ENCODE measurements around the gene MTM1. TPM values are rescaled to one million over a fixed set of nuclear protein-coding genes. Genes with fewer than 3 reads are reported as not detected.

Gene MTM1
- total RNA-seq, 1 donor from 2014 or later: 11.0 TPM

- Histone ChIP-seq H3K79me2 (ENCODE audit: insufficient read depth, low read length) (no peaks in the 10 kb centered on the region), H4K20me1 (ENCODE audit: insufficient read depth, low read length) (no peaks in the 10 kb centered on the region), H3K36me3 (ENCODE audit: insufficient read depth, low read length) (no peaks in the 10 kb centered on the region), H3K9ac (ENCODE audit: low read length) (no peak overlapping the region), H3K27ac (ENCODE audit: low read depth, low read length) (no peak overlapping the region), H3K4me1 (ENCODE audit: insufficient read depth, low read length) (no peaks in the 10 kb centered on the region), H3K4me3 (ENCODE audit: insufficient read depth, low read depth, low read length) (no peak overlapping the region), H2AFZ (ENCODE audit: low read depth, low read length) (no peak overlapping the region), H3K4me2 (ENCODE audit: low read length) (no peak overlapping the region), H3K27me3 (ENCODE audit: insufficient read depth, low read length) (no peaks in the 10 kb centered on the region), H3K9me3 (ENCODE audit: insufficient read depth, low read depth, low read length) (no peaks in the 10 kb centered on the region)
- Mint-ChIP-seq H3K4me3 (ENCODE audit: unreplicated experiment) (no peak overlapping the region), H3K27ac (ENCODE audit: unreplicated experiment) (no peak overlapping the region), H3K27me3 (ENCODE audit: low read depth, unreplicated experiment) (no peaks in the 10 kb centered on the region), H3K36me3 (ENCODE audit: low read depth, unreplicated experiment) (peaks cover 4% of the 10 kb centered on the region), H3K4me1 (ENCODE audit: low read depth, unreplicated experiment) (peaks cover 3% of the 10 kb centered on the region), H3K9me3 (ENCODE audit: unreplicated experiment) (no peaks in the 10 kb centered on the region)
- DNase-seq (ENCODE audit: low read depth) (no peak), FAIRE-seq (peak; percentile 47)
- TF ChIP-seq CTCF (IDR thresholded peaks at IDR 0.05; ENCODE audit: insufficient read depth, low read depth, low read length): no peak
- no peak for TF ChIP-seq EZH2 (IDR thresholded peaks at IDR 0.05; ENCODE audit: insufficient read depth, low read length)
These were observed 87.4 kb downstream of the MTM1 start for GRCh38 chrX:150655788-150656187.

GRCh38 chrX:150663073-150663472, 94.7 kb downstream of the MTM1 start:
- Mint-ChIP-seq H3K9me3 (ENCODE audit: unreplicated experiment) (no peaks in the 10 kb centered on the region), H3K27me3 (ENCODE audit: low read depth, unreplicated experiment) (no peaks in the 10 kb centered on the region), H3K4me1 (ENCODE audit: low read depth, unreplicated experiment) (no peaks in the 10 kb centered on the region), H3K36me3 (ENCODE audit: low read depth, unreplicated experiment) (peaks cover 13% of the 10 kb centered on the region), H3K4me3 (ENCODE audit: unreplicated experiment) (no peak overlapping the region), H3K27ac (ENCODE audit: unreplicated experiment) (no peak overlapping the region)
- H3K9me3 ChIP-seq (ENCODE audit: insufficient read depth, low read depth, low read length): no peaks in the 10 kb centered on the region
- H3K4me3 ChIP-seq (ENCODE audit: insufficient read depth, low read depth, low read length): no peak overlapping the region
- H4K20me1 ChIP-seq (ENCODE audit: insufficient read depth, low read length): no peaks in the 10 kb centered on the region
- H3K36me3 ChIP-seq (ENCODE audit: insufficient read depth, low read length): no peaks in the 10 kb centered on the region
- H3K4me1 ChIP-seq (ENCODE audit: insufficient read depth, low read length): no peaks in the 10 kb centered on the region
- no peak overlapping the region for H3K9ac ChIP-seq (ENCODE audit: low read length)
- TF ChIP-seq CTCF (IDR thresholded peaks at IDR 0.05; ENCODE audit: insufficient read depth, low read depth, low read length) (no peak), EZH2 (IDR thresholded peaks at IDR 0.05; ENCODE audit: insufficient read depth, low read length) (no peak)
- H2AFZ ChIP-seq (ENCODE audit: low read depth, low read length): no peak overlapping the region
- no peaks in the 10 kb centered on the region for H3K27me3 ChIP-seq (ENCODE audit: insufficient read depth, low read length)
- H3K79me2 ChIP-seq (ENCODE audit: insufficient read depth, low read length): no peaks in the 10 kb centered on the region
- DNase-seq (ENCODE audit: low read depth): no peak
- H3K4me2 ChIP-seq (ENCODE audit: low read length): no peak overlapping the region
- H3K27ac ChIP-seq (ENCODE audit: low read depth, low read length): no peak overlapping the region
- FAIRE-seq: no peak

- Histone ChIP-seq H3K4me3 (ENCODE audit: insufficient read depth, low read depth, low read length) (no peak overlapping the region), H3K9ac (ENCODE audit: low read length) (no peak overlapping the region), H3K36me3 (ENCODE audit: insufficient read depth, low read length) (no peaks in the 10 kb centered on the region), H4K20me1 (ENCODE audit: insufficient read depth, low read length) (no peaks in the 10 kb centered on the region), H3K27me3 (ENCODE audit: insufficient read depth, low read length) (no peaks in the 10 kb centered on the region), H3K4me1 (ENCODE audit: insufficient read depth, low read length) (no peaks in the 10 kb centered on the region), H2AFZ (ENCODE audit: low read depth, low read length) (no peak overlapping the region), H3K4me2 (ENCODE audit: low read length) (no peak overlapping the region), H3K9me3 (ENCODE audit: insufficient read depth, low read depth, low read length) (no peaks in the 10 kb centered on the region), H3K27ac (ENCODE audit: low read depth, low read length) (no peak overlapping the region), H3K79me2 (ENCODE audit: insufficient read depth, low read length) (no peaks in the 10 kb centered on the region)
- Mint-ChIP-seq H3K27ac (ENCODE audit: unreplicated experiment) (no peak overlapping the region), H3K4me1 (ENCODE audit: low read depth, unreplicated experiment) (no peaks in the 10 kb centered on the region), H3K4me3 (ENCODE audit: unreplicated experiment) (no peak overlapping the region), H3K9me3 (ENCODE audit: unreplicated experiment) (no peaks in the 10 kb centered on the region), H3K27me3 (ENCODE audit: low read depth, unreplicated experiment) (no peaks in the 10 kb centered on the region), H3K36me3 (ENCODE audit: low read depth, unreplicated experiment) (peaks cover 13% of the 10 kb centered on the region)
- FAIRE-seq: no peak
- no peak for DNase-seq (ENCODE audit: low read depth)
- TF ChIP-seq CTCF (IDR thresholded peaks at IDR 0.05; ENCODE audit: insufficient read depth, low read depth, low read length) (no peak), EZH2 (IDR thresholded peaks at IDR 0.05; ENCODE audit: insufficient read depth, low read length) (no peak)
These were observed 95.9 kb downstream of the MTM1 start for GRCh38 chrX:150664290-150664689.
